Lung (tissue), 12 donors: ENCODE measurements around the gene SLC34A1. TPM values are rescaled to one million over a fixed set of nuclear protein-coding genes. Genes with fewer than 3 reads are reported as not detected.

ENCODE experiments used
- ATAC-seq: fragments of 200-7000 bp; cut with Tn5 transposase; one replicate; pipeline ENCODE4 v1.9.1; 2020; ENCODE audit warnings: moderate number of reproducible peaks; ENCODE audit not compliant: insufficient read depth, low FRiP score
- DNase-seq, 3 donors: peaks; one replicate each; pipeline ENCODE4 v3.0.0-alpha.2; 2013 to 2017
- H3K27ac ChIP-seq, 2 donors: one replicate each; pipeline ENCODE4 v1.5.1; 2013; ENCODE audit warnings: mild to moderate bottlenecking in 2 of 2, moderate library complexity in 2 of 2, control low read depth in 1 of 2, inconsistent platforms in 1 of 2, low read depth in 1 of 2, low read length in 1 of 2
- H3K27me3 ChIP-seq, 3 donors: one replicate each; pipeline ENCODE4 v1.5.1; 2013; ENCODE audit warnings: low read length in 2 of 3; ENCODE audit not compliant: control insufficient read depth in 3 of 3, insufficient read depth in 3 of 3
- H3K36me3 ChIP-seq, 4 donors: one replicate each; pipeline ENCODE4 v1.5.1; 2013; ENCODE audit warnings: low read length in 4 of 4, mild to moderate bottlenecking in 1 of 4, moderate library complexity in 1 of 4; ENCODE audit not compliant: control insufficient read depth in 4 of 4, insufficient read depth in 4 of 4
- H3K4me1 ChIP-seq, 5 donors: one replicate each; pipeline ENCODE4 v1.5.1; 2013; ENCODE audit warnings: low read length in 5 of 5, mild to moderate bottlenecking in 2 of 5, moderate library complexity in 1 of 5; ENCODE audit not compliant: control insufficient read depth in 5 of 5, insufficient read depth in 5 of 5
- H3K4me3 ChIP-seq: one replicate; pipeline ENCODE4 v1.5.1; 2013; ENCODE audit warnings: mild to moderate bottlenecking, control low read depth, moderate library complexity
- H3K9ac ChIP-seq, 2 donors: one replicate each; pipeline ENCODE4 v1.5.1; 2013; ENCODE audit warnings: low read length in 2 of 2, control low read depth in 1 of 2; ENCODE audit not compliant: insufficient read depth in 1 of 2
- H3K9me3 ChIP-seq, 4 donors: one replicate each; pipeline ENCODE4 v1.5.1; 2013; ENCODE audit warnings: low read length in 3 of 4, mild to moderate bottlenecking in 1 of 4, moderate library complexity in 1 of 4; ENCODE audit not compliant: control insufficient read depth in 4 of 4, insufficient read depth in 3 of 4
- CTCF ChIP-seq: IDR thresholded peaks from 2 replicates; pipeline ENCODE4 v1.5.1; 2012; ENCODE audit warnings: mild to moderate bottlenecking; ENCODE audit errors: control extremely low read depth, extremely low read depth
- WGBS, 2 donors: extraction: QIAGEN DNeasy Blood & Tissue Kit; methylation state at CpG; one replicate each; pipeline ENCODE4 v1.1.7; 2013; 5-methylcytosine and 5-hydroxymethylcytosine counted together
- polyA plus RNA-seq, 2 donors: library from polyadenylated mRNA; stranded (reverse); fragments of 200-250 nt; gene quantifications; one replicate each; pipeline ENCODE4 v1.2.1, GENCODE V29; 2013
- total RNA-seq, 2 donors: library from RNA; depleted of rRNA in 1 of 2; stranded (reverse); fragments of >200 nt in 1 of 2; gene quantifications; one replicate each; pipeline ENCODE4 v1.2.1, GENCODE V29; 2014 to 2021
- donor health status: control.
- donor health status: control.
- donor health status: Bipolar disorder and iron deficiency.
- donor health status: healthy.
- donor health status: DM: yes; HTN: yes; CAD: no.

The SLC34A1 gene
- total and polyA plus RNA-seq, 4 donors = 0.02 TPM; not detected in 3

GRCh38 chr5:177432143-177432838, 48.1 kb downstream of the SLC34A1 start:
- Histone ChIP-seq H3K27ac (no peak overlapping the region), H3K4me1 (peaks cover 0 to 19% (median 7%) of the 10 kb centered on the region in 5 donors), H3K36me3 (peaks cover 0 to 64% (median 20%) of the 10 kb centered on the region in 4 donors), H3K27me3 (no peaks in the 10 kb centered on the region), H3K9ac (no peak overlapping the region), H3K9me3 (no peaks in the 10 kb centered on the region), H3K4me3 (no peak overlapping the region)
- 85 to 86% methylated on average over 17 to 18 of the region's 18 CpGs for whole genome bisulfite sequencing, 2 donors
- no peak for ATAC-seq
- DNase-seq = no peak
- no peak for TF ChIP-seq CTCF

- peaks cover 0 to 12% (median 0%) of the 10 kb centered on the region in 5 donors for H3K4me1 ChIP-seq
- H3K36me3 ChIP-seq = peaks cover 0 to 66% (median 26%) of the 10 kb centered on the region in 4 donors
- TF ChIP-seq CTCF = no peak
- DNase-seq (no peak), ATAC-seq (no peak)
- no peak overlapping the region for H3K9ac ChIP-seq
- WGBS, 2 donors = 92 to 95% methylated on average over 25 of the region's 25 CpGs
- no peak overlapping the region for H3K4me3 ChIP-seq
- no peak overlapping the region for H3K27ac ChIP-seq
- H3K27me3 ChIP-seq = no peaks in the 10 kb centered on the region
- H3K9me3 ChIP-seq = no peaks in the 10 kb centered on the region
Measured at GRCh38 chr5:177432839-177433657, 48.8 kb downstream of the SLC34A1 start.

- Histone ChIP-seq H3K9ac (no peak overlapping the region), H3K4me3 (no peak overlapping the region), H3K27me3 (no peaks in the 10 kb centered on the region), H3K27ac (no peak overlapping the region), H3K9me3 (no peaks in the 10 kb centered on the region), H3K36me3 (peaks cover 0 to 69% (median 28%) of the 10 kb centered on the region in 4 donors), H3K4me1 (peaks cover 0 to 9% (median 0%) of the 10 kb centered on the region in 5 donors)
- DNase-seq = no peak
- ATAC-seq = no peak
- TF ChIP-seq CTCF = no peak
- WGBS, 2 donors = 88 to 93% methylated on average over 29 of the region's 29 CpGs
Measured at GRCh38 chr5:177433658-177434217, 49.5 kb downstream of the SLC34A1 start.
